Globus pallidus (tissue), 1 donor: ENCODE measurements around the gene BBS2.

ENCODE experiments used
- DNase-seq: peaks from one replicate; pipeline ENCODE4 v3.0.0-alpha.2; 2015; ENCODE audit warnings: low spot score

Gene BBS2, protein sequence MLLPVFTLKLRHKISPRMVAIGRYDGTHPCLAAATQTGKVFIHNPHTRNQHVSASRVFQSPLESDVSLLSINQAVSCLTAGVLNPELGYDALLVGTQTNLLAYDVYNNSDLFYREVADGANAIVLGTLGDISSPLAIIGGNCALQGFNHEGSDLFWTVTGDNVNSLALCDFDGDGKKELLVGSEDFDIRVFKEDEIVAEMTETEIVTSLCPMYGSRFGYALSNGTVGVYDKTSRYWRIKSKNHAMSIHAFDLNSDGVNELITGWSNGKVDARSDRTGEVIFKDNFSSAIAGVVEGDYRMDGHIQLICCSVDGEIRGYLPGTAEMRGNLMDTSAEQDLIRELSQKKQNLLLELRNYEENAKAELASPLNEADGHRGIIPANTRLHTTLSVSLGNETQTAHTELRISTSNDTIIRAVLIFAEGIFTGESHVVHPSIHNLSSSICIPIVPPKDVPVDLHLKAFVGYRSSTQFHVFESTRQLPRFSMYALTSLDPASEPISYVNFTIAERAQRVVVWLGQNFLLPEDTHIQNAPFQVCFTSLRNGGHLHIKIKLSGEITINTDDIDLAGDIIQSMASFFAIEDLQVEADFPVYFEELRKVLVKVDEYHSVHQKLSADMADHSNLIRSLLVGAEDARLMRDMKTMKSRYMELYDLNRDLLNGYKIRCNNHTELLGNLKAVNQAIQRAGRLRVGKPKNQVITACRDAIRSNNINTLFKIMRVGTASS

DNA sequence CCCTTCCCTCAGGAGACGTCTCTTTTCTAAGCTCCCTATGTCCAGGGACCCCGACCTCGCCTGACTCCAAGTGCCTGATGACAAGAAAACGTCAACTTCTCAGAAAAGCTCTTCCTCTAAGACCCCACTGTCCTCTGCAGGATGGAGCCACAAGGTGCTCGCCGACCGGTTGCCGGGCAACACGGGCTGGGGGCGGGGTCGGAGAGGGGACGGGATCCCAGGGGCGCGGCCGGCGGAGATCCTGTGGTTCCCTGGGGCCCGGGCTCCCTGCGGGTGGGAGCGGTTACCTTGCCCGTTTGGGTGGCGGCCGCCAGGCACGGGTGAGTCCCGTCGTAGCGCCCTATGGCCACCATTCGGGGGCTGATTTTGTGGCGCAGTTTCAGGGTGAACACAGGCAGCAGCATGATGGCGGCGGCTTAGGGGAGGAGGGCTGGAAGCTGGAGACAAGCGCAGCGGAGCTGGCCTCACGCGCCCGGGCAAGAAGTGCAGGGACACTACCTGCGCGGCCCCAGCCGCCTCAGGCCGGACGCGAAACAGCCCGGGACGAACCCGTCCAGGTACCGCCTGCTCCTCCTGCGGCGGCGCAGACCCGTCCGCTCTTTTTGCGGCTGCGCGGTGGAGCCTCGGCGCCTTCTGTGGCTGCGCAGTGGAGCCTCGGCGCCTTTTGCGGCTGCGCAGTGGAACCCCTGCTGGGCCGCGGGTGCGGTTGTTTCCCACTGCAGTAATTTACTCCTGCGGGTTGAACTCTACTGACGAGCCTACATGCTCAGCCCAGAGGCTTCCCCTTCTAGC, at the start of gene BBS2:
BBS2 (minus strand) TSS at position 566 of the 792 bp plus-strand sequence; CDS start at position 404, 162 bp downstream.
- peak; percentile 89 for DNase-seq

DNA sequence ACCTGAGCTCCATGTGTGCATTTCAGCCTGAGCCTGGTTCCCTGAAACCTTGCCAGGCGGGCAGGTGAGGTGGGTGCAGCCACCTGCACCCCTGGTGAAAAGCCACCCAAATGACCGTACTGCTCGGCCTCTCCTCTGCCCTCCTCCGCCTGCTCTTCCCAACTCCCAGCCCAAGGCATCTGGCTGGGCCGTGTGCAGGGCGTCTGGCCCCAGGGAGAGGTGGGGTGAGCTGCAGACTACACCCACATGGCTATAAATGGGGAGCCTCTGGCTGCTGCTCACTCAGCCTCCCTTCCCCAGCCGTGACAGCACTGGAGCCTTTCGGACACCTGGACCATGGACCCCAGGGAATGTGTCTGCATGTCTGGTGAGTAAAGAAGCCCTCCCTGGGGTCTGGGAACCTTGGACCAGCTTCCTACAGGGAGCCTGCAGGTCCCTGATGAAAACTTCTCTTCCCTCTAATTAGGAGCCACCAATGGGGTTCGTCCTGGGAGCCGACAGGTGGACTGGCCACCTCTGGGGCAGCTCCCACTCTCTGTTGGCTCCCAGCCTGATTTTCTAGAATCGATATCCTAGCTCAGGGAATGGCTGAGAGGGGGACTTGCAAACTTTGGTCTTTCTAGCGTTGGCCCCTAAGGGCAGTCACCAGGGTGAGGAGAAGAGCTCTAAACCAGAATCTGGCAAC, 45.1 kb upstream of the BBS2 start, which contains the start of gene MT4:
MT4 (plus strand) TSS at position 281 of the 685 bp plus-strand sequence; CDS start at position 337, 56 bp downstream.
- DNase-seq = no peak

DNA sequence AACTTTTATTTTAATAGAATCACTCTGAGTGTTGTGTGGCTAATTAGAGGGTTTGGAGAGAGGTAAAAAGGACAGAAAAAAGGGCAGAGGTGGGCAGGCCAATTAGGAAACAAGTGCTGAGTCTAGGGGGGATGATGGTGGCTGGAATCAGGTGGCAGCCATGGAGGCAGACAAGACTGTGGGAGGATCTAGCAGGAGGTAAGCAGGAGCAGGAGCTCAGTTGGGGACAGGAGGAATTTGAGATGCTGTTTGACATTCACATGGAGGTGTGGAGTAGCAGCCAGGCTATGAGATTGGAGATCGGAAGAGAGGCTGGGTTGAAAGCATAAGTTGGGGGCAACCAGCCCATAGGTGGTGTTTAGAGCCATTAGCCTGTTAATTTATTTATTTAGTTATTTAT, 41.3 kb upstream of the BBS2 start:
- no peak for DNase-seq

DNA sequence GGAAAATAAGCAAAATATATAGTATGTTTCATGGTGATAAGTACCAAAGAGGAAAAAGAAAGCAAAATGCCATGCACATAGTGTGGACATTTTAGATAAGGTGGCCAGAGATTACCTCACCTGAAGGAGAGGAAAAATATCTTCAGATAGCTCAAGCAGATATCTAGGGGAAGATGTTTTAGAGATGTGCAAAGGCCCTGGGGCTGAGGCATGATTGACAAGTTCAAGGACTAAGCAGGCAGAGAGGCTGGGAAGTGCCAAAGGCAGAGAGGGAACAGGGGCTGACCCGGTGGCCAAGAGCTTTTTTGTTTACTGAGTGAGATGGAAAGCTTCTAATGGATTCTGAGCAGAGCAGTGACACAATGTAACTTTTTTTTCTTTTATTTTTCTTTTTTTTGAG, 40.6 kb upstream of the BBS2 start:
- no peak for DNase-seq

DNA sequence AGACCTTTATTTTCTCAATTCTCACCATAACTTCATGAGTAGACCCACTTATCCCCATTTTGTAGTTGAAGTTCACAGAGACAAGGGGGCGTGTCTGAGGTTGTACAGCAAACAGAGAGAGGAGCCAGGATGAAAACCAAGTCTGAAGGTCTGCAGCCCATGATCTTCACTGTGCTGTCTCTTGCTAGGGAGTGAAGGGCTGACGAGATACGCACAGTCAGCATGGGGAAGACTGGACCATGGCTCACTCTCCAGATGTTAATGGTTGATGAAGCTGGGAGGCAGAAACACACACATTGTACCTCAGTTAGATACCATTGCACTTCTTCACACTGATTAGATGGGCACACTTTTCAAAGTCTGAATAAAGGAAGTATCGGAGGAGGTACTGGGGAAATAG, 39.3 kb upstream of the BBS2 start:
- no peak for DNase-seq

DNA sequence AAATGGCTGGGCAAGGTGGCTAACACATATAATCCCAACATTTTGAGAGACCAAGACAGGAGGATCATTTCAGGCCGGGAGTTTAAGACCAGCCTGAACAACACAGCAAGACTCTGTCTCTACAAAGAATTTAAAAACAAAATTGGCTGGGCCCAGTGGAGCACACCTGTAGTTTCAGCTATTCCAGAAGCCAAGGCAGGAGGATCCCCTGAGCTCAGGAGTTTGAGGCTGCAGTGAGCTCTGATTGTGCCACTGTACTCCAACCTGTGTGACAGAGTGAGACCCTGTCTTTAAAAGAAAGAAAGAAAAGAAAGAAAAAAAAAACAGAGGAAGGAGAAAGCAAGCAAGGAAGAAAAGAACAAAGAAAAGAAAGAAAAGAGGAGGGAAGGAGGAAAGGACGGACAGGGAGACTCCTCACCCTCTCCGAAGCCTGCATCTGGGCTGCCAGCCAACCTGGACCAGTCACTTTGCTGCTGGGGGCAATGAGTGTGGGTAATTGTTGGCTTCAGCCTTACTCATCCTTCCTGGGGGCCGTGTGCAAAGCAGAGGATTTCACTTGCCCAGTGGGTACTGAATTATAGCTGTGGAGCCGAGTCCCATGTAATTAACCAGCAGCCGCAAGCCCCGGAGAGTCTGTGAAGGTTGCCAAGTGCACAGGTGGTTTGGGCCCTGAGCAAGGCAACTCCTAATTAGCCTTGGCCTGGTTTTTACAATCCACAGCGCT, 38.4 kb upstream of the BBS2 start:
- DNase-seq = peak; percentile 68

GRCh38 chr16:56554441-56554840, 34.6 kb upstream of the BBS2 start:
- DNase-seq = no peak

DNA sequence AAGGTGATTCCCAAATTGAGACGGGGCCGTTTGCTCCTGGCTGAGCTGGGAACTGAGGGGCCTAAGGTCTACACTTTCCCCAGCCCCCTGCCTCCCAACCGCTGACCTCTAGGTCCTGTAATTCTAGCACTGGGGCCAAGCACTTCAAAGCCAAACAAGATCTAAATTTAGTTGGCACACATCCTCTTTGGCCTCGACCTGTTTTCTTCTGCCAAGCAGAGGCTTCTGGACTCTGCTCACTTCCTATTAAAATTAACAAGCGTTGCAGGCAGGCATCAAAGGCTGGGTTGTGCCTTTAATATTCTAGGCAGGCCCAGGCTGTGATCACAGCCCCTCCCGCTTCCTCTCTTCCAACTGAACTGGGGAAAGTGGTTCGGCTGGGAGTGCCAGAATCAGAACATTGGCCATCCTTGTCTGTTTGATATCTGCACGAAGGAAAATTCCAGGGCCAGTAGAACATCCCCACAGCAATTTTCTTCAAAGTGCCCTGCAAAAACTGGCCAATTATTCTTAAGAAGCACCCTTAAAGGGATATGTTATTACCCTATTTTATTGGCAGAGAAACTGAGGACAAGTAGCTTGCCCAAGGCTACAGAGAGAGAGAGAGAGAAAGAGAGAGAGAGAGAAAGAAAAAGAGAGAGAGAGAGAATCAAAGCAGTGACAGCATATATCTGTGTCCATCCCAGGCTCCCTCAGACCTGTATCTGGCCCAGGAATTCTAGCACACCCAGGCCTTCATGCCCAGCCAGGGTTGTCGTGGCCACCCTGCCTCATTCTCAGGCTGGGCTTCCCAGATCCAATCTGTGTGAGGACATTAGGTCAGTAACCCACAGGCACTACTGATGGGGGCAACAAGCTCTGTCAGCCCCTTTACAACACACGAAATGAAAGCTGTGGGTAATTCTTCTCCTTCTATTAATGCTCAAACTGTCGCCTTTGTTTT, 32.2 kb upstream of the BBS2 start:
- peak; percentile 88 for DNase-seq

DNA sequence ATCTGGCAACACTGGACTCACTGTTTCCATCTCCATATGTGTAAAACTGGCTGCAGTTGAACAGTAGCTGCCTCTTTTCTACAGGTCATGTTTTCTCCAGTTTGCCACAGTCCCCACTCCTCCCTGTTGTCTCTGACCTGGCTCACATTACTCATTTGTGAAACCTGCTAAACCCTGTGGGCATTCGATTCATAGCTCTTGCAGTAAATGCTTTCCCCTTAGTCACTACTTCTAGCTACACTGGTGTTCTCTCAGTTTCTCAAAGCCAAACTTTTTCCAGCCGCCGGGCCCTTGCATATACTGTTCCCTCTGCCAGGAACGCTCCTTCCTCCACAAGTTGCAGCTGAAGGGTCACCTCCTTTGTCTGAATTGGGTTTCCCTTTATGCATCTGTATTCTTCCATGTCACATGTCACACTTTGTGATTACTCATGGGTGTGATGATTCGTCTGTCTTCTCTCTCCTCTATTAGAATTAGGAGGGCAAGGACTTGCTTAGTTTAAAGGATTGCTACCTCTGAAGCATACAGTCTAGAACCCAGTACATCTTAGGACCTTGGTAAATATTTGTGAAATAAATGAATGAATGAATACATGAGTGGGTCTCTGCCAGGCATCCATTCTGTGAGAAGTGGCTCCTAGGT, 30.0 kb upstream of the BBS2 start:
- no peak for DNase-seq

DNA sequence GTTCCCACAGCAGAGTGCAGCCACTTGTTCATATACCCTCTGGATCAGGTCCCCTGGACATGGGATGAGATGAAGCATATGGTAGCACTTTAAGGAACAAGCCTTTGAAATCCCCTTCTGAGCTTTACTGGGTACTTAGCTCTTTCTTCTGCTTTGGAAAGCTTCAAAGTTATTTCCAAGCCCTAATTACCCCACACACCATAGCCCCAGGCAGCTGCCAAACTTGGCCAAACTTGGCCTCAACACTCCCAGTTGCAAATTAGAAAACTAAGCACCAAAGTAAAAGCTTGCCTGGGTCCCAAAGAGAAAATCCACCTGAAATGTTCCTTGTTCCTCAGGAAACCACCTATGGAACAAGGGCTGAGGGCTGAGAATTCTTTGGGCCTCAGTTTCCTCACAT, 29.3 kb upstream of the BBS2 start:
- no peak for DNase-seq

DNA sequence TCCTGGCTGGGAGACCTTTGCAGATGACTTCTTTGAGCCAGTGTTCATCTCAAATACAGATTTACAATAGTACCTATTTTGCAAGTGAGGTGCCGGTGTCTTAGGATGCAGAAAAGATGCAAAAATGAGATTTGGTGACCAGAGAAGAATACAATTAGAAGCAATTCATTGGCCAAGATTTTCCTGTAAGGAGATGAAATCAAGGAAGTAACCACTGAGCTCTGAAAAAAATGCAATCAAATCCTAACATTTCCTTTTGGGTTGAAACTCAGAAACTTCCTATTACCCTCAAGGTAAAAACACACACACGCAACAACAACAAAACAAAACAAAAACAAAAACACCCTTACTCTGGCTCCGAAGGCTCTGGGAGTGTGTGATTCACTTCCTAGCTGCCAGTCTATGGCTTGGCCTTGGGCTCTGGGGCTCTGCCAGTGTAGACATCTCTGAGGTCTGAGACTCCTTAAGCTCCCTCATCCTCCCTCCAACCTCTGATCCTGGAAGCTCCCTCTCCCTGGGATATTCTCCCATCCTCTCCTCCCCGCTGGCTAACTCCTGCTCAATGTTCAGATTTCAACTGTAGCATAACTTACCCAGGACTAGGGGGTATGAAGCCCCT, 28.2 kb upstream of the BBS2 start:
- peak; percentile 47 for DNase-seq

- peak; percentile 92 for DNase-seq
Observed at GRCh38 chr16:56547120-56547948, 27.5 kb upstream of the BBS2 start.

GRCh38 chr16:56542039-56542438, 22.2 kb upstream of the BBS2 start:
- DNase-seq = no peak

DNA sequence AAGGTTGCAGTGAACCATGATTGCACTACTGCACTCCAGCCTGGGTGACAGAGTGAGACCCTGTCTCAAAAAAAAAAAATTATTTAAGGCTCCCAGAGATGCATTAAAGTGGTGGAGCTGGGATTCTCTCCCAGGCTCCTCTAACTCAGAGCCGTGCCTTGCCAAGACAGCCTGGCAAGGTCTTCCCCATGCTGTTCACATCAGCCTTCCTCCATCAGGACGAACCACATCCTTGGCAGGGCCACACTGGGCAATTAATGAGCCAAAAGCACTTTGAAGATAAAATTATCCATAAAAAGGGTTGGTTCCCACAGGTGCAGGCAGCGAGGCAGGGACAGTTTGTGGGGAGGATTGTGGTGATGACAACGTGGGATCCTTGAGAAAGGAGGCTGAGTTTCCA, 19.8 kb upstream of the BBS2 start:
- DNase-seq = no peak

GRCh38 chr16:56538331-56538730, 18.5 kb upstream of the BBS2 start:
- no peak for DNase-seq

DNA sequence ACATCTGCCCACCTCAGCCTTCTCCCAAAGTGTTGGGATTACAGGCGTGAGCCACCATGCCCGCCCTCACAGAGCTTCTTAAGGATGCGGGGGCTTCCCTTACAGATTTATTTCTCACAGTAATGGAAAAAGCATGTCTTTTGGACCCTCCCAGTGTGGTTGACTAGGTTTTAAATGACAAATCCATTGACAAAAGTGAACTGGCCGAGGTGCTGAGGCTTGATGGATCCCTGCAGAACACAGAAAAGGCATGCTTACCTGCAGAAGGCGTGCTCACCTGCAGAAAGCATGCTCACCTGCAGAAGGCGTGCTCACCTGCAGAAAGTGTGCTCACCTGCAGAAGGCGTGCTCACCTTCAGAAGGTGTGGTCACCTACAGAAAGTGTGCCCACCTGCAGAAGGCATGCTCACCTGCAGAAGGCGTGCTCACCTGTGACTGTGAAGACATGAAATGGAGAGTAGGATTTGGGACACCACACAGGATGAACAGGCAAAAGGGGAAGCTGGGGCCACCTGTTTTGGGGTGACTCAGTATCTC, 15.1 kb upstream of the BBS2 start:
- no peak for DNase-seq

DNA sequence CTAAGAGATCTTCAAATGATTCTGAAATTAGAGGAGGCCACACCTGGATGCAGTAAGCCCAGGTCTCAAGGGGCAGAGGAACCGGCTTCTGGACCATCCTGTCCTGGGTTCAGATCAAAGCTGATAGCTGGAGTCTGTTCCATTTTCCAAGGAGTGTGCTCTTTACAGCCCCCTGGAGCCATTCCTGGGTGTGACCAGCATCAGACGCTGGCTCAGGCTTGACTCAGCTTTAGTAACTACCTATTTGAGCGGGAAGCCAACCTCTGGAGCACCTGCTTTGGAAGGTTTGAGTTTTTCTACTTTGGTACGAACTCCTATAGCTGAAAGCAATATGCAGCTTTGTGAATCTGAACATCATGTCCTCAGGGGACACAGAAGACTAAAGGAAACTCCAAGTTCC, 12.9 kb upstream of the BBS2 start:
- no peak for DNase-seq

DNA sequence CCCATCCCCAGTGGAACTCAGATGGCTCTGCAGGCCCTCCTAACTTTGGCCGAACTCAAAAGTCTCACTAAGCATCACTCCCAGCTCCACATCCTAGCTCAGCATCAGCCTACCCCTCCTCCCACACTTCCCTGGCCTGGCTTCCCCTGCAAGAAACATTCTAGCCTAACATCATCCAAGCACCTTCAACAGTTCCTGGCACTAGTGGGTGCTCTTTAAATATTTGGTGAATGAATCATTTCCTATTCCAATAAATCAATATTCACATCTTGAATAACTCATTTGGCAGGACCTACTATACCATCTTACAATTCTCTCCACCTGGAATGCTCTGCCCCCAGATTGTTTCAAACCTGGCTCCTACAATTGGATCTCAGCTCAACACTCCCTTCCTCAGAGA, 11.0 kb upstream of the BBS2 start:
- no peak for DNase-seq
